HepG2 (cell line): ENCODE measurements around the gene NUP133. TPM values are rescaled to one million over a fixed set of nuclear protein-coding genes. Genes with fewer than 3 reads are reported as not detected.

Experiments used
- ARID2 ChIP-seq: sonication (generic); formaldehyde crosslinking; IDR thresholded peaks from 2 replicates; pipeline ENCODE4 v1.8.1; 2022; ENCODE audit warnings: mild to moderate bottlenecking, missing genetic modification reagents, borderline replicate concordance
- EP300 ChIP-seq, 3 experiments: sonication (generic) in 1 of 3; formaldehyde crosslinking in 1 of 3; IDR thresholded peaks; 2 replicates each; pipeline versions ENCODE4 v1.5.1 to v1.6.1; 2011 to 2020; ENCODE audit warnings: low read depth in 2 of 3, low read length in 2 of 3, borderline replicate concordance in 1 of 3, improper control_type of control experiment in 1 of 3, mild to moderate bottlenecking in 1 of 3, missing genetic modification reagents in 1 of 3, moderate library complexity in 1 of 3
- GATAD1 ChIP-seq: IDR thresholded peaks from 2 replicates; pipeline ENCODE4 v1.6.1; 2016; ENCODE audit warnings: missing genetic modification reagents, missing compliant biosample characterization
- HOXA3 ChIP-seq: sonication (generic); formaldehyde crosslinking; IDR thresholded peaks from 2 replicates; pipeline ENCODE4 v1.5.0; 2020; ENCODE audit warnings: missing genetic modification reagents
- HOXA7 ChIP-seq: sonication (generic); formaldehyde crosslinking; IDR thresholded peaks from 2 replicates; pipeline ENCODE4 v1.8.1; 2022; ENCODE audit warnings: mild to moderate bottlenecking, missing genetic modification reagents, moderate library complexity
- HOXD1 ChIP-seq: sonication (generic); formaldehyde crosslinking; IDR thresholded peaks from 2 replicates; pipeline ENCODE4 v1.5.0; 2020; ENCODE audit warnings: missing genetic modification reagents
- ISL2 ChIP-seq: sonication (generic); formaldehyde crosslinking; IDR thresholded peaks from 2 replicates; pipeline ENCODE4 v1.5.0; 2020; ENCODE audit warnings: missing genetic modification reagents
- JARID2 ChIP-seq: sonication (generic); formaldehyde crosslinking; IDR thresholded peaks from 2 replicates; pipeline ENCODE4 v1.8.1; 2023; ENCODE audit warnings: missing genetic modification reagents, inconsistent platforms; ENCODE audit not compliant: insufficient replicate concordance
- MED1 ChIP-seq: sonication (generic); formaldehyde crosslinking; IDR thresholded peaks from 2 replicates; pipeline ENCODE4 v1.4.0; 2020; ENCODE audit warnings: missing genetic modification reagents
- MYC ChIP-seq: sonication (generic); formaldehyde crosslinking; IDR thresholded peaks from 2 replicates; pipeline ENCODE4 v1.9.0; 2021; ENCODE audit warnings: missing genetic modification reagents, borderline replicate concordance
- PTBP1 ChIP-seq: fragments of 200-400 bp; formaldehyde crosslinking; IDR thresholded peaks from 2 replicates; pipeline ENCODE4 v1.6.1; 2018; ENCODE audit warnings: low read length, low read depth; ENCODE audit not compliant: poor library complexity, severe bottlenecking
- RARA ChIP-seq: IDR thresholded peaks from 2 replicates; pipeline ENCODE4 v1.6.1; 2016; ENCODE audit warnings: missing genetic modification reagents, missing compliant biosample characterization
- SRSF9 ChIP-seq: fragments of 200-400 bp; formaldehyde crosslinking; IDR thresholded peaks from 2 replicates; pipeline ENCODE4 v1.6.1; 2018; ENCODE audit warnings: borderline replicate concordance, mild to moderate bottlenecking, low read depth, low read length; ENCODE audit not compliant: insufficient read depth, poor library complexity, severe bottlenecking
- ZFP36L1 ChIP-seq: sonication (generic); formaldehyde crosslinking; IDR thresholded peaks from 2 replicates; pipeline ENCODE4 v1.8.0; 2022; ENCODE audit warnings: mild to moderate bottlenecking, missing genetic modification reagents, moderate library complexity
- ZNF10 ChIP-seq: sonication (generic); formaldehyde crosslinking; IDR thresholded peaks from 2 replicates; pipeline ENCODE4 v1.4.0; 2020; ENCODE audit warnings: mild to moderate bottlenecking, low read depth, missing genetic modification reagents, borderline replicate concordance
- ZNF12 ChIP-seq: sonication (generic); formaldehyde crosslinking; IDR thresholded peaks from 2 replicates; pipeline ENCODE4 v1.5.0; 2020; ENCODE audit warnings: missing genetic modification reagents
- ZSCAN12 ChIP-seq: sonication (generic); formaldehyde crosslinking; IDR thresholded peaks from 2 replicates; pipeline ENCODE4 v1.9.0; 2021; ENCODE audit warnings: mild to moderate bottlenecking, missing genetic modification reagents
- polyA plus RNA-seq, 8 experiments: library from polyadenylated mRNA; depleted of rRNA in 3 of 8; stranded (reverse) in 7 of 8; unstranded in 1 of 8; fragments of >200 nt; fragmentation: Illumina TruSeq in 4 of 8; extraction: Trizol in 4 of 8; gene quantifications; 2 replicates each; pipeline versions ENCODE4 v1.2.1 to v1.2.3, GENCODE V29; 2011 to 2016; ENCODE audit warnings: low read depth in 4 of 8, missing spikeins in 1 of 8, mixed read lengths in 1 of 8; ENCODE audit not compliant: insufficient read depth in 1 of 8
- total RNA-seq, 5 experiments: library from RNA; depleted of rRNA; stranded (reverse); fragments of >200 nt; fragmentation: Illumina TruSeq; extraction: Trizol; gene quantifications; 2 replicates each; pipeline ENCODE4 v1.2.3, GENCODE V29; 2016; ENCODE audit warnings: low read depth in 1 of 5
- TF ChIP-seq, protein P1 (sequence below): sonication (generic); formaldehyde crosslinking; IDR thresholded peaks from 2 replicates; pipeline ENCODE4 v1.4.0; 2020; ENCODE audit warnings: low read depth, mild to moderate bottlenecking, missing genetic modification reagents
- TF ChIP-seq, protein P2 (sequence below): sonication (generic); formaldehyde crosslinking; IDR thresholded peaks from 2 replicates; pipeline ENCODE4 v1.4.0; 2020; ENCODE audit warnings: missing genetic modification reagents
- TF ChIP-seq, protein P3 (sequence below): sonication (generic); formaldehyde crosslinking; IDR thresholded peaks from 2 replicates; pipeline ENCODE4 v1.8.0; 2022; ENCODE audit warnings: missing genetic modification reagents, mild to moderate bottlenecking, inconsistent platforms, borderline replicate concordance
- TF ChIP-seq, protein P4 (sequence below): sonication (generic); formaldehyde crosslinking; IDR thresholded peaks from 2 replicates; pipeline ENCODE4 v1.5.0; 2020; ENCODE audit warnings: missing genetic modification reagents
- TF ChIP-seq, protein P5 (sequence below): sonication (generic); formaldehyde crosslinking; IDR thresholded peaks from 2 replicates; pipeline ENCODE4 v1.4.0; 2020; ENCODE audit warnings: missing genetic modification reagents

Gene NUP133
- total and polyA plus RNA-seq, 2 of the 13 experiments (the other 11 are each of a cell fraction or from before 2014, with no cell fraction given) = 17.7 to 45.6 TPM

DNA sequence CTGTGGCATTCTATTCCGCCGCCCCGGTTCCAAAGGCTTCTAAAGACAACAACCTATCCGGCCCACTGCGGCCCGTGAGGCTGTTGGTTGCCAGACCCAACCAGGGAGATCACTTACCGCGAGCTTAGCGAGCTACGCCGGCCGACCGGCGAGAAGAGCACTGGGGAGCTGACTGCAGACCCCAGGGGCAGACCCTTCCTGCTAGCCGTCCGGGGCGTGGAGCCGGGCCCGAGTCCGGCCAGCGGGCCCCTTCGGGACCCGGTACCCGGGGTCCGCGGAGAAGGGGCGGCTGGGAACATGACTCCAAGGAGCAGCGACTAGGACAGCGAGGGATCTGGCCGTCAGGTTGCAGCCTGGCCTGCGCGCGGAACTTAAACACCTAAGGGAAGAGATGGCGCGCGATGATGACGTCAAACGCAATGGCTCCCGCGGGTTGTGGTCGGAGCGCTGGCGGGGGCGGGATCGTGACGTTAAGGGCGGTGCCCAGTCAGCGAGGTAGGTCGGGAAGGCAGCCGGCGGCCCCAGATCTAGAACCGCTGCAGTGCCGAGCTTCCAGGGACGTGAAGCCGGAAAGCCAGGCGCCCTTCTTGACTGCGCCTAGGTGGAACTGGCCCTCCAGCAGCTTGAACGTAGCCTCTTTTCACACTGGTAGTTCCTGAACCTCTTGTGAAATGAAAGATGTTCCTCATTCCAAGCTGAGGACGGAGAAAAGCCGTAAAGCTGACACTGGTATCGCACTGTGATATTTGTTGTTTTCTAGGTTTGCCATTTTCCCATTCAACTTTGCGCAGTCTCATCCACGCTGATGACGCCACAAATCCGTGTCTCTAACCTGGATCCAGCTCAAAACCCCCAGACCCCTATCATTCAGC lies at the start of gene NUP133 (continued):
- peak; percentile 36; the same call in 1 of the 2 replicates for TF ChIP-seq HOXD1
- TF ChIP-seq ZFP36L1 (CRISPR knock-in tag) = peak; percentile 65; the same call in 1 of the 2 replicates
- no peak for TF ChIP-seq HOXA7 (CRISPR knock-in tag)
- TF ChIP-seq, protein P1, sequence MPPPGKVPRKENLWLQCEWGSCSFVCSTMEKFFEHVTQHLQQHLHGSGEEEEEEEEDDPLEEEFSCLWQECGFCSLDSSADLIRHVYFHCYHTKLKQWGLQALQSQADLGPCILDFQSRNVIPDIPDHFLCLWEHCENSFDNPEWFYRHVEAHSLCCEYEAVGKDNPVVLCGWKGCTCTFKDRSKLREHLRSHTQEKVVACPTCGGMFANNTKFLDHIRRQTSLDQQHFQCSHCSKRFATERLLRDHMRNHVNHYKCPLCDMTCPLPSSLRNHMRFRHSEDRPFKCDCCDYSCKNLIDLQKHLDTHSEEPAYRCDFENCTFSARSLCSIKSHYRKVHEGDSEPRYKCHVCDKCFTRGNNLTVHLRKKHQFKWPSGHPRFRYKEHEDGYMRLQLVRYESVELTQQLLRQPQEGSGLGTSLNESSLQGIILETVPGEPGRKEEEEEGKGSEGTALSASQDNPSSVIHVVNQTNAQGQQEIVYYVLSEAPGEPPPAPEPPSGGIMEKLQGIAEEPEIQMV (CRISPR knock-in tag) = no peak
- TF ChIP-seq RARA = 0 out of 2 replicates have a peak, but pooled peaks have one; percentile 28
- TF ChIP-seq ISL2 (CRISPR knock-in tag) = peak; percentile 34; the same call in 1 of the 2 replicates
- TF ChIP-seq ARID2 (CRISPR knock-in tag) = no peak
- TF ChIP-seq EP300 (IDR thresholded peaks at IDR 0.05; ENCODE audit: low read depth in 2 of 2, low read length in 2 of 2) = peak; percentile 32 to 64; a peak in 2 of 4 replicates
- TF ChIP-seq EP300 (CRISPR knock-in tag; IDR thresholded peaks at IDR 0.05; ENCODE audit: borderline replicate concordance) = no peak
- TF ChIP-seq MYC (CRISPR knock-in tag) = peak; percentile 80; the same call in 1 of the 2 replicates
- peak; percentile 97 for TF ChIP-seq GATAD1 (CRISPR knock-in tag)
- TF ChIP-seq, protein P2, sequence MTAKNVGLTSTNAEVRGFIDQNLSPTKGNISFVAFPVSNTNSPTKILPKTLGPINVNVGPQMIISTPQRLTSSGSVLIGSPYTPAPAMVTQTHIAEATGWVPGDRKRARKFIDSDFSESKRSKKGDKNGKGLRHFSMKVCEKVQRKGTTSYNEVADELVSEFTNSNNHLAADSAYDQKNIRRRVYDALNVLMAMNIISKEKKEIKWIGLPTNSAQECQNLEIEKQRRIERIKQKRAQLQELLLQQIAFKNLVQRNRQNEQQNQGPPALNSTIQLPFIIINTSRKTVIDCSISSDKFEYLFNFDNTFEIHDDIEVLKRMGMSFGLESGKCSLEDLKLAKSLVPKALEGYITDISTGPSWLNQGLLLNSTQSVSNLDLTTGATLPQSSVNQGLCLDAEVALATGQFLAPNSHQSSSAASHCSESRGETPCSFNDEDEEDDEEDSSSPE (CRISPR knock-in tag) = peak; percentile 96
- peak; percentile 99 for TF ChIP-seq HOXA3 (CRISPR knock-in tag)
- TF ChIP-seq, protein P3, sequence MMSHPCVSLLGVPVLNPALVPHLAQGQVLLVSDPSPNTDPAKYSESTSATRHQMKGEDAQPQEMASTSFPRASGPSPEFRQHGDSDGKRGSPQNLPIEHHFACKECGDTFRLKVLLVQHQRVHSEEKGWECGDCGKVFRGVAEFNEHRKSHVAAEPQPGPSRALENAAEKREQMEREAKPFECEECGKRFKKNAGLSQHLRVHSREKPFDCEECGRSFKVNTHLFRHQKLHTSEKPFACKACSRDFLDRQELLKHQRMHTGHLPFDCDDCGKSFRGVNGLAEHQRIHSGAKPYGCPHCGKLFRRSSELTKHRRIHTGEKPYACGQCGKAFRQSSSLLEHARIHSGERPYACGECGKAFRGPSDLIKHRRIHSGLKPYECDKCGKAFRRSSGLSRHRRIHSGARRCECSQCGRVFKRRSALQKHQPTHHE (CRISPR knock-in tag) = no peak; the same call in 1 of the 2 replicates
- no peak for TF ChIP-seq PTBP1
- TF ChIP-seq JARID2 = no peak
- TF ChIP-seq, protein P4, sequence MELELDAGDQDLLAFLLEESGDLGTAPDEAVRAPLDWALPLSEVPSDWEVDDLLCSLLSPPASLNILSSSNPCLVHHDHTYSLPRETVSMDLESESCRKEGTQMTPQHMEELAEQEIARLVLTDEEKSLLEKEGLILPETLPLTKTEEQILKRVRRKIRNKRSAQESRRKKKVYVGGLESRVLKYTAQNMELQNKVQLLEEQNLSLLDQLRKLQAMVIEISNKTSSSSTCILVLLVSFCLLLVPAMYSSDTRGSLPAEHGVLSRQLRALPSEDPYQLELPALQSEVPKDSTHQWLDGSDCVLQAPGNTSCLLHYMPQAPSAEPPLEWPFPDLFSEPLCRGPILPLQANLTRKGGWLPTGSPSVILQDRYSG (CRISPR knock-in tag) = 0 out of 2 replicates have a peak, but pooled peaks have one; percentile 60
- TF ChIP-seq, protein P5, sequence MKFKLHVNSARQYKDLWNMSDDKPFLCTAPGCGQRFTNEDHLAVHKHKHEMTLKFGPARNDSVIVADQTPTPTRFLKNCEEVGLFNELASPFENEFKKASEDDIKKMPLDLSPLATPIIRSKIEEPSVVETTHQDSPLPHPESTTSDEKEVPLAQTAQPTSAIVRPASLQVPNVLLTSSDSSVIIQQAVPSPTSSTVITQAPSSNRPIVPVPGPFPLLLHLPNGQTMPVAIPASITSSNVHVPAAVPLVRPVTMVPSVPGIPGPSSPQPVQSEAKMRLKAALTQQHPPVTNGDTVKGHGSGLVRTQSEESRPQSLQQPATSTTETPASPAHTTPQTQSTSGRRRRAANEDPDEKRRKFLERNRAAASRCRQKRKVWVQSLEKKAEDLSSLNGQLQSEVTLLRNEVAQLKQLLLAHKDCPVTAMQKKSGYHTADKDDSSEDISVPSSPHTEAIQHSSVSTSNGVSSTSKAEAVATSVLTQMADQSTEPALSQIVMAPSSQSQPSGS = peak; percentile 91
- TF ChIP-seq ZSCAN12 (CRISPR knock-in tag) = no peak
- TF ChIP-seq ZNF12 = peak; percentile 16; the same call in 1 of the 2 replicates
- no peak for TF ChIP-seq SRSF9
- TF ChIP-seq MED1 (CRISPR knock-in tag) = peak; percentile 83
- no peak for TF ChIP-seq ZNF10 (CRISPR knock-in tag)
